Cardiac fibroblast (primary cell): Measurements from ENCODE around the gene TECPR2.

Experiments used
- DNase-seq, 2 donors: peaks; one replicate each; pipeline versions ENCODE4 v3.0.0 to v3.0.0-alpha.2; 2010; ENCODE audit warnings: low read depth in 2 of 2
- H3K4me3 ChIP-seq, 2 donors: replicated peaks in 1 of 2; 1 replicate in 1 of 2; 2 replicates in 1 of 2; pipeline ENCODE4 v1.5.1; 2011; ENCODE audit warnings: low read depth in 2 of 2, low read length in 2 of 2, mild to moderate bottlenecking in 2 of 2, moderate library complexity in 1 of 2
- TF ChIP-seq, protein P1 (sequence below): IDR thresholded peaks from one replicate; pipeline ENCODE4 v1.5.1; 2011; ENCODE audit warnings: low read depth, mild to moderate bottlenecking, low read length, inconsistent platforms

TECPR2 gene

DNA sequence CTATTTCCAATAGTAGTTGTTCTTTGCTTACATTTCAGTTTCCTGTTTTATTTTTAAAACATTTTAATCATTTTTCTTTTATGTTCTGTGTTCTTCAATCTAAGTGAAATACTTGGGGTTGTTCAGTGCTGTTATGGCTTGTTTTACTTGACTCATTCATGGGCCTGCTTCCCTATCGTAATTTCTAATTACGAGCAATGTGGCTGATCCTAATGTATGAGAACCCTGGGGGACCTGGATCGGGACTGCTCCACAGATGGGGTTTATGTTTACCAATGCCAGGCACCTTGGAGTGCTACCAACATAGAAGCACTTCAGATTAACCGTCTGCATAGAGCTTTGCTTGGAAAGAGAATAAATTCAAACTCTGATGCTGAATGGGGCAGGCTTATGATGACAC lies 29.8 kb downstream of the TECPR2 start:
- TF ChIP-seq, protein P1, sequence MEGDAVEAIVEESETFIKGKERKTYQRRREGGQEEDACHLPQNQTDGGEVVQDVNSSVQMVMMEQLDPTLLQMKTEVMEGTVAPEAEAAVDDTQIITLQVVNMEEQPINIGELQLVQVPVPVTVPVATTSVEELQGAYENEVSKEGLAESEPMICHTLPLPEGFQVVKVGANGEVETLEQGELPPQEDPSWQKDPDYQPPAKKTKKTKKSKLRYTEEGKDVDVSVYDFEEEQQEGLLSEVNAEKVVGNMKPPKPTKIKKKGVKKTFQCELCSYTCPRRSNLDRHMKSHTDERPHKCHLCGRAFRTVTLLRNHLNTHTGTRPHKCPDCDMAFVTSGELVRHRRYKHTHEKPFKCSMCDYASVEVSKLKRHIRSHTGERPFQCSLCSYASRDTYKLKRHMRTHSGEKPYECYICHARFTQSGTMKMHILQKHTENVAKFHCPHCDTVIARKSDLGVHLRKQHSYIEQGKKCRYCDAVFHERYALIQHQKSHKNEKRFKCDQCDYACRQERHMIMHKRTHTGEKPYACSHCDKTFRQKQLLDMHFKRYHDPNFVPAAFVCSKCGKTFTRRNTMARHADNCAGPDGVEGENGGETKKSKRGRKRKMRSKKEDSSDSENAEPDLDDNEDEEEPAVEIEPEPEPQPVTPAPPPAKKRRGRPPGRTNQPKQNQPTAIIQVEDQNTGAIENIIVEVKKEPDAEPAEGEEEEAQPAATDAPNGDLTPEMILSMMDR = no peak
- no peak for DNase-seq
- no peak overlapping the region for H3K4me3 ChIP-seq

DNA sequence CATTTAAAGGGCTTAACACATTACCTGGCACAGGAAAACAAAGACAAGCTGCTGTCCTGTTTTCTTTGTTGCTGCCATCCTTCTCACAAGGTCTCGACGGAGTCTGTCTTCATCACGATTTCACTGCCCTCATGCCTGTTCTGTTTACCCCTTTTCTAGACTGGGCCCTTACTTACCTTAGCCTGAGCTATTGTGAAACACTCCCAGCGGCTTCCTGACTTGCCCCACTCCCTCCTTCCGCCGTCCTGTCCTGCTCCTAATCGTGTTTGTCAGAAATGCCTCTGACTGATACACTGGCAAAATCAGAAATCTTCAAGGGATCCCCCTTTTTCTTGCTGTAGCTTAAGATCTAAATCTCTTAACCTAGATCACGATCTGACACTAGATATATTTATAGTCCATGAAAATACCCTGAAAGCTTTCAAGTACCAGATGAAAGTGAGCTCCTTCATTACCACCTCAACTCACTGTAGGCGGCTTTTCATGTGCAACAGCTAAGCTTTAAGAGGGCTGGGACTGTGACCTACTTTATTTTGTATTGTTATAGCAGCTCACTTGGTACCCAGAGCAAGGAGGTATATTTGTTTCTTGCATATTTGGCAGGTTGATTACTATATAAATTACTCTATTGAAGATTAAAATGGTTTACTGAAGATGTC lies 32.1 kb downstream of the TECPR2 start:
- TF ChIP-seq, protein P1 = no peak
- H3K4me3 ChIP-seq = no peak overlapping the region
- DNase-seq = no peak

DNA sequence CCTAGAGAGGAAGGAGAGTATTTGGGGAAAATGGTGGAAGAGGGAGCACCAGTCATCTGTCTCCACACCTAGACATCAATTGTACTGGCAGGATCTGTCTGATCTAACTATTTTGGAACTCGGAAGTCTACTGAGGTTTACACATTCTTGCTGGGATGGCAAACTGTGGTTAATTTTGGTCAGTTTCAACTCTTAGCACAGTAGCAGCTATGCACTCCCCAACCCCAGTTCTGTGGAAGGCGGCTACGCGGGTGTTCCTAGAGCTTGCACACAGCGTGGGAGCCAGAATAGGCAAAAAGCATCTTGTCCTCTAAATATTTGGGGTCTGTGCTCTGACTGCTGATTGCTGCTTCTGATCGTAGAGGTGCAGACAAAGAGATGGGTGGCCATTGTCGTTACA lies 33.8 kb downstream of the TECPR2 start:
- TF ChIP-seq, protein P1 = no peak
- H3K4me3 ChIP-seq = no peak overlapping the region
- no peak for DNase-seq

DNA sequence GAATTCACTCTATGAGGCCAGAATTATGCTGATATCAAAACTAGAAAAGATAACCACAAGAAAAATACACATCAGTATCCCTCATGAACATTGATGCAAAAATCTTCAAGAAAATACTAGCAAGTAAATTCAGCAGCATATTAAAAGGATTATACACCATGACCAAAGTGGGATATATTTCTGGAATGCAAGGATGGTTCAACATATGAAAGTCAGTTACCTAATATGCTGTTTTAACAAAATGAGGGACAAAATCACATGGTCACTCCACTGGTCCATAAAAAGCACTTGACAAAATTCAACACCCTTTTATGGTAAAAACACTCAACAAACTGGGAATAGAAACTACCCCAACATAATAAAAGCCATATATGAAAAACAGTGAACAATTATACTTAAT lies 40.3 kb downstream of the TECPR2 start:
- H3K4me3 ChIP-seq = no peak overlapping the region
- TF ChIP-seq, protein P1 = no peak
- DNase-seq = no peak

DNA sequence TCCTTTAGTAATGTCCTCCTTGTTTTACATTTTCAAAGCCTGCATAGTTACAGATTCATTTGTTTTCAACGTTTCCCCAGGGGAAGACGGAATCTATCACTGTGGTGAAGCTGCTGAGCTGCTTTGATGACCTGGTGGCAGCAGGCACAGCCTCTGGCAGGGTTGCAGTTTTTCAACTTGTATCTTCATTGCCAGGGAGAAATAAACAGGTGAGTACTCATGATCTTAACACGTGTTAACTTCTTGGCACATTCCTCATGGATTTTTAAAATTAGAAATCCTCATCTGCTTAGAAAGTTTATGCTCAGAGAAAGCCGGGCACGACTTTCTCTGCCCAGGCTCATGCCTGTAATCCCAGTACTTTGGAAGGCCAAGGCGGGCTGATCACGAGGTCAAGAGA lies 44.5 kb downstream of the TECPR2 start:
- TF ChIP-seq, protein P1 = no peak
- no peak for DNase-seq
- H3K4me3 ChIP-seq = no peak overlapping the region

DNA sequence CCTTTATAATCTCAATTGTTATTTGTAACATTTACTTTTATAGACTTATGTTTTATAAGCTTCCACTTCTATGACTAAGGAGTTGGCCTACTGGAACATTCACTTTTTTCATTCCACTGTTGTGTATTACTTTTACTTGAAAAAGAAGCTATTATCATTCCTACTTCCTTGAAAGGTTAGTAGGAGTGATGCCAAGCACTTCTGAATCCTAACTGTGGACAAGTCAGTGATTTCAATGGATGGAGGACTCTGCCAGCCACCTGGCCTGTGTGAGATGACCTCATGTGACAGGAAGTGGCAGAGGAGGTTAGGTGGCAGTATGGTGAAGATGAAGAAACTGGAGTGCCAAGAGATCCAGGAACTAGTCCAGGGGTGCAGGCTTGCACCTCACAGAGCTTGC lies 46.0 kb downstream of the TECPR2 start:
- DNase-seq = no peak
- TF ChIP-seq, protein P1 = no peak

DNA sequence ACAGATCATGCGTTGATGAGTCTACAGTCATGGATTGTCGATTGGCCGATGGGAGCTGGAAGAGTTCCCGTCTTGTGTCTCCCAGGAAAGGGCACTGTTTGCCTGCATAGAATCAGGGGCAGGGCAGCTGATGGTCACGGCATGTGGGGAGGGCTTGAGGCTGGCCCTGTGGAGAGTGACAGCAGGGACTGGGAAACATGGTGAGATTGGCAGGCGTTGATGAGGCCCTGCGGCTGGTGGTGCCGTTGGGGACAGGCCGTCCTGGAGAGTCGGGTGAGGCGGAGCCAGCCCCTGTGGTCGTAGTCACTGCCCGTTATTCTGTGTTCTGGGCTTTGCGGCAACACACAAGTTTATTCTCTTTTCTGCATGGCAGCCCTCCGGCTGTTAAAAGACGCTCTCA lies 52.9 kb downstream of the TECPR2 start:
- TF ChIP-seq, protein P1 = no peak
- H3K4me3 ChIP-seq = no peak overlapping the region
- no peak for DNase-seq

More for the DNA sequence above, 46.0 kb downstream of the TECPR2 start:
- H3K4me3 ChIP-seq = no peak overlapping the region
